K562 (cell line): ENCODE results near the gene SLC8A2. TPM values are rescaled to one million over a fixed set of nuclear protein-coding genes. Genes with fewer than 3 reads are reported as not detected.

Source experiments
- BCLAF1 ChIP-seq, 2 experiments: fragments of 450-650 bp in 1 of 2; IDR thresholded peaks; 2 replicates each; pipeline ENCODE4 v1.6.1; 2011 to 2017; ENCODE audit warnings: low read depth in 2 of 2, antibody characterized with exemption in 1 of 2, borderline replicate concordance in 1 of 2, low read length in 1 of 2, mild to moderate bottlenecking in 1 of 2, mixed read lengths in 1 of 2; ENCODE audit not compliant: control insufficient read depth in 1 of 2
- E2F4 ChIP-seq: sonication (generic); formaldehyde crosslinking; IDR thresholded peaks from 2 replicates; pipeline ENCODE4 v1.8.0; 2022; ENCODE audit warnings: mild to moderate bottlenecking, low read depth, missing genetic modification reagents
- RBM39 ChIP-seq: fragments of 200-400 bp; formaldehyde crosslinking; optimal IDR thresholded peaks from 2 replicates; pipeline ENCODE3; 2018; ENCODE audit warnings: low read depth, low read length
- TARDBP ChIP-seq: fragments of 450-650 bp; IDR thresholded peaks from 2 replicates; pipeline ENCODE4 v1.6.1; 2016
- TSHZ1 ChIP-seq: fragments of 250-450 bp; sonication (Bioruptor Pico); IDR thresholded peaks from 2 replicates; pipeline ENCODE4 v1.4.0; 2020; ENCODE audit warnings: mild to moderate bottlenecking, moderate library complexity
- ZNF174 ChIP-seq: fragments of 250-450 bp; sonication (Bioruptor Pico); IDR thresholded peaks from 2 replicates; pipeline ENCODE4 v1.4.0; 2020; ENCODE audit warnings: mild to moderate bottlenecking
- ZNF695 ChIP-seq: fragments of 450-650 bp; formaldehyde crosslinking; IDR thresholded peaks from 2 replicates; pipeline ENCODE4 v1.4.0; 2020; ENCODE audit warnings: mild to moderate bottlenecking, moderate library complexity
- polyA plus RNA-seq, 8 experiments: library from polyadenylated mRNA; depleted of rRNA in 4 of 8; stranded (reverse) in 5 of 8; unstranded in 3 of 8; fragments of >200 nt; fragmentation: Nextera tagmentation in 2 of 8; fragmentation: Illumina TruSeq in 1 of 8; extraction: Ambion mirVana in 2 of 8; extraction: Trizol in 1 of 8; gene quantifications; 2 replicates each; pipeline versions ENCODE4 v1.2.1 to v1.2.3, GENCODE V29; 2011 to 2014; ENCODE audit warnings: inconsistent platforms in 1 of 8, missing spikeins in 1 of 8
- total RNA-seq, 7 experiments: library from RNA; depleted of rRNA in 6 of 7; stranded (reverse); fragments of >200 nt in 6 of 7; fragmentation: Illumina TruSeq in 2 of 7; extraction: Trizol in 2 of 7; gene quantifications; 2 replicates each; pipeline versions ENCODE4 v1.2.1 to v1.2.3, GENCODE V29; 2011 to 2021; ENCODE audit warnings: low replicate concordance in 1 of 7

The SLC8A2 gene
- total and polyA plus RNA-seq, 9 of the 15 experiments (the other 6 are each of a cell fraction or from before 2014, with no cell fraction given): 0.07 to 0.66 (median 0.24) TPM; not detected in 3

- no peak for TF ChIP-seq TSHZ1
- no peak for TF ChIP-seq RBM39
- TF ChIP-seq ZNF695: no peak
- no peak for TF ChIP-seq E2F4
- 0 out of 4 replicates have a peak, but pooled peaks of 1 of the 2 experiments have one; percentile 31 for TF ChIP-seq BCLAF1 (IDR thresholded peaks at IDR 0.05; ENCODE audit: borderline replicate concordance in 1 of 2, control insufficient read depth in 1 of 2, low read depth in 2 of 2, low read length in 1 of 2)
- TF ChIP-seq TARDBP: no peak
- TF ChIP-seq ZNF174: no peak
These were observed at the start of gene SLC8A2 (continued) for GRCh38 chr19:47471733-47472457.
